NCI-H82 treated with DMSO at 0.1 percent for 48 hours (cell line): ENCODE results near the gene ZNF444.
A peak's percentile ranks its signal among the peaks of the same experiment; 100 is the strongest.
"Not testable (repeated sequence)": the region's sequence is repeated elsewhere in the genome, so short reads cannot be mapped to it uniquely, and the experiment has no call there.

Experiments
- DNase-seq: peaks from one replicate; lab custom pipeline; 2025; ENCODE audit not compliant: unreplicated experiment; lab: John Stamatoyannopoulos, UW

ZNF444 gene

DNA sequence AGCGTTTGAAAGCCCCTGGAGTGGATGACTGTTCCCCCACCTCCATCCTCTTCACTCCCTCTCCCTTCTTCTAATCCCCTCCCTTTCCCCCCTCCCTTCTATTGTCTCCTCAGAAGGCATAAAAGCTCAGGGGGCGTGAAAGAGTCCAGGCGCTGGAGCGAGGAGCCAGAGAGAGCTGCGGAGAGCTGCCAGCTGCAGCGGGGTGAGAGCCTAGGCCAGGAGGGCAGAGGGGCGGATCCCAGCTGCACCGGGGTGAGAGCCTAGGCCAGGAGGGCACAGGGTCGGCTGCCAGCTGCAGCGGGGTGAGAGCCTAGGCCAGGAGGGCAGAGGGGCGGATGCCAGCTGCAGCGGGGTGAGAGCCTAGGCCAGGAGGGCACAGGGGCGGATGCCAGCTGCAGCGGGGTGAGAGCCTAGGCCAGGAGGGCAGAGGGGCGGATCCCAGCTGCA, 34.8 kb downstream of the ZNF444 start, which contains the start of gene GALP:
TSS of gene GALP (plus strand) at position 148 of the 447 bp plus-strand sequence. CDS start 1,101 bp downstream, outside the sequence.
- peak; percentile 4 for DNase-seq

- not testable (repeated sequence) for DNase-seq
Measured at GRCh38 chr19:56176310-56176709, 35.2 kb downstream of the ZNF444 start.

DNA sequence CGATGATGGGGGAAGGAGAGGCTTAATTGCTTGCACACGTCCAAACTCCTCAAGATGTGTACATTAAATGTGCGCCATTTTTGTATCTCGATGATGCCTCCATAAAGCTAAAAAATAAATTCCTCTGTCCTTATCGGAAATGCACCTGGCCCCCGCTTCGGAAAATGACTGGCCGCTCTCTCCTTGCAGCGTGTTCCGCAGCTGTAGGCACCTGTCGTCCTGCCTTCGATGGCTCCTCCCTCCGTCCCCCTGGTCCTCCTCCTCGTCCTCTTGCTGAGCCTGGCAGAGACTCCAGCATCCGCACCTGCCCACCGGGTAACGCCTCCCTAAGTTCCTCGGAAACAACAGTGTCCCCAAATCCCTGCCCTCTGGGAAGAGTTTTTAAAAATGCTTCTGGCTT, 35.8 kb downstream of the ZNF444 start:
- no peak for DNase-seq

DNA sequence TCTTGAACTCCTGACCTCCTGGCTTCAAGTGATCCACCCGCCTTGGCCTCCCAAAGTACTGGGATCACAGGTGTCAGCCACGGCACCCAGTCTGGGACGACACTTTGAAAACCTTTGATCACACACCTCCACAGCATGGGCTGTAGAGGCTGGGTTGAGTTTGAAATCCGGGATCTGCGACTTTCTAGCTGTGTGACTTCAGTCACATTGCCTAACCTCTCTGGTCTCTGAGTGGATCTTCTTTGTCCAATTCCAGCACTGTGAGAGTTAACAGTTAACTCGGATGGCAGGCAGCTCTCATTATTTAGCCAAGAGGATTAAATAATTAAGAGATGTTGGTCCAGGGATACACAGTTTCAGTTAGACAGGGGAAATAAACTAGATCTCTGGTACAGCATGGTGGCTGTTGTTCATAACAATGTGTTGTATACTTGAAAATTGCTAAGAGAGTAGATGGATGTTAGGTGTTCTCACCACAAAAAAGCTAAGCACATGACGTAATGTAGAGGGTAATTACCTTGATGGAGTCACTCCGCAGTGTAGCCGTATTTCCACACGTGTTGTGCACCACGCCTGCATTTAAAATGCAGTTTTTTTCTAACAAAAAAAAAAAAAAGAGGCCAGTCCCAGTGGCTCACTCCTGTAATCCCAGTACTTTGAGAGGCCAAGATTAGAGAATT, 36.6 kb downstream of the ZNF444 start:
- DNase-seq: peak; percentile 11

DNA sequence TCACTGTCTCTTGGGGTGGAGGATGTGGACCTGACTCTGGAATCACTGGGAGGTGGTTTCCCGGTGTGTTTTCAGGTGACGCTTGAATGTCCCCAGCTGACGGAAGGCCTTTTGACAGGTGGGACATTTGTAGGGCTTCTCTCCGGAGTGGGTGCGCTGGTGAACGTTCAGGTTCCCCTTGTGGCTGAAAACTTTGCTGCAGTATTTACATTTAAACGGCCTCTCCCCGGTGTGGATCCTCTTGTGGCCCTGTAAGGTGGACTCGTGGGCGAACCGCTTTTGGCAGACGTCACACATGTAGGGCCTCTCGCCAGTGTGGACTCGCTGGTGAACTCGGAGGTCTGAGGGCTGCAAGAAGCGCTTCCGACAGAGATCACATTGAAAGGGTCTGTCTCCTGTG, 48.7 kb downstream of the ZNF444 start:
- no peak for DNase-seq

GRCh38 chr19:56191115-56191514, 50.0 kb downstream of the ZNF444 start:
- no peak for DNase-seq

GRCh38 chr19:56191711-56192110, 50.6 kb downstream of the ZNF444 start:
- no peak for DNase-seq

GRCh38 chr19:56193981-56194640, 53.0 kb downstream of the ZNF444 start:
- DNase-seq: peak; percentile 56

GRCh38 chr19:56197646-56198045, 56.6 kb downstream of the ZNF444 start, which contains the start of gene ZSCAN5B:
Gene ZSCAN5B, minus strand, starts transcription at chr19:56197783. Its CDS starts 4,731 bp downstream, at chr19:56193052.
- DNase-seq: not testable (repeated sequence)

GRCh38 chr19:56199687-56200086, 58.6 kb downstream of the ZNF444 start:
- DNase-seq: no peak

DNA sequence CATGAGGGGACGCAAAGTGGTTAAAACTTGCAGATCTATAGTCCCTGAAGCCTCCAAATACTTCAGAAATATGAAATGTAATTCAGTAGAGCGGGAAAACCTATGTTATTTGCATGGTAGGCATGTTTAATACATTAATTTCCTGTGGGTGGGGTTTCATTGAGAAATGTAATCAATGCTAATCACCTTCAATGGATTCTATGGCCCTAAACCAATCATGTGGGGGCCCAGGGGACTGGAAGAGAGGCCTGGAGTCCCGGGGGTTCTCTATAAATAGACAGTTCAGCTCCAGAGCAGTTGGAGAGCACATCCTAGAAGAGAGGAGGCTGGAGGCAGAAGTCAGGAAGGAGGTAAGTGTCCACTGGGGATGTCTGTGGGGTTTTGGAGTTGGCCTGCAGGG, 60.9 kb downstream of the ZNF444 start, which contains the start of gene ZSCAN5C:
TSS of gene ZSCAN5C (plus strand) at position 301 of the 400 bp plus-strand sequence. CDS start 3,641 bp downstream, outside the sequence.
- DNase-seq: no peak

- not testable (repeated sequence) for DNase-seq
Measured at GRCh38 chr19:56207581-56207980, 66.5 kb downstream of the ZNF444 start.

GRCh38 chr19:56209091-56209490, 68.0 kb downstream of the ZNF444 start:
- no peak for DNase-seq

DNA sequence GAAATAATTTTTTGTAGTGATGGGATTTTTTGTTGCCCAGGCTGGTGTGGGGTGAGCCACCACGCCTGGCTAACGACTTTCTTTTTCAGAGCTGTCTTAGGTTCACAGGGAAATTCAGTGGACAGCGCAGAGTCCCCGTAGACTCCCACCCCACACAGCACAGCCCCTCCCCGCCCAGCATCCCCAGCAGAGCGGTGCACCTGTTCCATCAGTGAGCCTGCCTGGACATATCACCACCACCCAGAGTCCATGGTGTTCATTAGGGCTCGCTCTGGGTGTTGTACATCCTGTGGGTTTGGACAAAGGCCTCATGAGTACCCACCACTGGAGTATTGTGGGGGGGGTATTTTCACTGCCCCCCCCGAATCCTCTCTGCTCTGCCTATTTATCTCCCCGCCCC, 68.9 kb downstream of the ZNF444 start:
- DNase-seq: not testable (repeated sequence)
